Subcutaneous adipose tissue (tissue), 4 donors: ENCODE results near the gene C16orf92. TPM values are rescaled to one million over a fixed set of nuclear protein-coding genes. Genes with fewer than 3 reads are reported as not detected.

Experiments used
- CTCF ChIP-seq: fragments of 450-650 bp; IDR thresholded peaks from one replicate; pipeline ENCODE4 v1.5.1; 2016; ENCODE audit warnings: low read depth, mild to moderate bottlenecking, control low read depth, antibody characterized with exemption, moderate library complexity
- total RNA-seq, 4 donors: library from RNA; depleted of rRNA; stranded (reverse); fragments of >200 nt; gene quantifications; one replicate each; pipeline ENCODE4 v1.1.0, GENCODE V29; 2016

C16orf92 gene
- total RNA-seq, 4 donors from 2014 or later = not detected

GRCh38 chr16:30065102-30065942 is 42.3 kb downstream of the C16orf92 start, which contains the start of gene ALDOA:
Gene ALDOA (plus strand): TSS chr16:30065760. CDS start chr16:30066898, 1,138 bp downstream.
- no peak for TF ChIP-seq CTCF

DNA sequence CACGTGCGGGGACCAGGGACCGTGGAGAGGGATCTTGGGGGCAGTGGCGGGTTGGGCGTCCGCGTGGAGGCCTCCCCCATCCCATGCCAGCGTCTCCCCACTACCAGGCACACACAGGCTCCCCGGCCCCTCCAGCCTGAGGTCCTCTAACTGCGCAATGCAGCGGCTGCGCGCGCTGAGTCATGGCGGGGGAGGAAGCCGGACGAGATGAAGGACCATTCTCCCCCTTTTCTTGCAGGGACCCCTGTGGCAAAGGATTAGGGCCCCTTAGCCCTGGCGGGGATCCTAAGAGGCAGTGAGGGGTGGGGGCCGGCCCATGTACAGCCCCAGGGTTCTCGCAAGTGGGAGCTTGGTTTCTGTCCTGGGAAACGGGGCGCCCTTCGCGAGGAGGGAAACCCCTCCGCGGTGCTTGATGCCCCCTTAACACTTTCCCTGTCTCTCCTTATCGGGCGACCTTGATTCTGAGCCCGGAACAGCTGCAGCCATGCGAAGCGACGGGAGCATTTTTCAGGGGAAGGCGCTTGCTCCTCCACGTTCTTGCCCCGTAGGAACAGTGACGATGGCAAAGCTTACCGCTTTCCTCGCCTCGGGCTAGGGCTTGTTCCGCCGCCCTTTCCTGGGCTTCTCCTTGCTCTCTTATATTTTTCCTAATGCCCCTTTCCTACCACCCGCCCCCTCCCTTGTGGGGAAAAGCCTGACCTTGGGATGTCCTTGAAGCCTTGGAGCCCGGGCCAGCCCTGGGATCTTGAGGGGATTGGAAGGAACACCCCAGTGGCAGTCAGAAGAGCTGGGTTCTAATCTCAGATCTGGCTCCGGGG is 43.2 kb downstream of the C16orf92 start:
- TF ChIP-seq CTCF = no peak

DNA sequence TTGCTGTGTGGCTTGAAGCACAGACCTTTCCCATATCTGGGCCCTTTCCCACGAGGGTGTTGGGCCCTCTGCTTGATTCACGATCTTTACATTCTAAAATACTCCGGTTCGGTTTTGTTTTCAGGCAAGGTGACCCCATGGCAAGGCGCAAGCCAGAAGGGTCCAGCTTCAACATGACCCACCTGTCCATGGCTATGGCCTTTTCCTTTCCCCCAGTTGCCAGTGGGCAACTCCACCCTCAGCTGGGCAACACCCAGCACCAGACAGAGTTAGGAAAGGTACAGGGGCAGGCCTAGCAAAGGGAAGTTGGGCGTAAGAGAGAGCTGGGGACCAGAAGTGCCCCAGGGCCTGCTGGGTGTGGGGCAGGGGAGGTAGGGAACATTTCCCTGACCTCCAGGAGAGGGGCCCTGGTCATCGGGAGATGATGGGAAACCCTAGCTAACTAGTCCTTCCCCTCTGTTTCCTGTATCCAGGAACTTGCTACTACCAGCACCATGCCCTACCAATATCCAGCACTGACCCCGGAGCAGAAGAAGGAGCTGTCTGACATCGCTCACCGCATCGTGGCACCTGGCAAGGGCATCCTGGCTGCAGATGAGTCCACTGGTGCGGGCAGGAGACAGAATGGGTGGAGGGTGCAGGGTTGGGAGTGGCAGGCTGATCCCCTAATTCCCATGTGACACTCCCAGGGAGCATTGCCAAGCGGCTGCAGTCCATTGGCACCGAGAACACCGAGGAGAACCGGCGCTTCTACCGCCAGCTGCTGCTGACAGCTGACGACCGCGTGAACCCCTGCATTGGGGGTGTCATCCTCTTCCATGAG is 44.0 kb downstream of the C16orf92 start:
- TF ChIP-seq CTCF = no peak

- no peak for TF ChIP-seq CTCF
Observed at GRCh38 chr16:30067584-30067916, 44.6 kb downstream of the C16orf92 start.

- TF ChIP-seq CTCF = no peak
Observed at GRCh38 chr16:30068333-30068732, 45.3 kb downstream of the C16orf92 start.

DNA sequence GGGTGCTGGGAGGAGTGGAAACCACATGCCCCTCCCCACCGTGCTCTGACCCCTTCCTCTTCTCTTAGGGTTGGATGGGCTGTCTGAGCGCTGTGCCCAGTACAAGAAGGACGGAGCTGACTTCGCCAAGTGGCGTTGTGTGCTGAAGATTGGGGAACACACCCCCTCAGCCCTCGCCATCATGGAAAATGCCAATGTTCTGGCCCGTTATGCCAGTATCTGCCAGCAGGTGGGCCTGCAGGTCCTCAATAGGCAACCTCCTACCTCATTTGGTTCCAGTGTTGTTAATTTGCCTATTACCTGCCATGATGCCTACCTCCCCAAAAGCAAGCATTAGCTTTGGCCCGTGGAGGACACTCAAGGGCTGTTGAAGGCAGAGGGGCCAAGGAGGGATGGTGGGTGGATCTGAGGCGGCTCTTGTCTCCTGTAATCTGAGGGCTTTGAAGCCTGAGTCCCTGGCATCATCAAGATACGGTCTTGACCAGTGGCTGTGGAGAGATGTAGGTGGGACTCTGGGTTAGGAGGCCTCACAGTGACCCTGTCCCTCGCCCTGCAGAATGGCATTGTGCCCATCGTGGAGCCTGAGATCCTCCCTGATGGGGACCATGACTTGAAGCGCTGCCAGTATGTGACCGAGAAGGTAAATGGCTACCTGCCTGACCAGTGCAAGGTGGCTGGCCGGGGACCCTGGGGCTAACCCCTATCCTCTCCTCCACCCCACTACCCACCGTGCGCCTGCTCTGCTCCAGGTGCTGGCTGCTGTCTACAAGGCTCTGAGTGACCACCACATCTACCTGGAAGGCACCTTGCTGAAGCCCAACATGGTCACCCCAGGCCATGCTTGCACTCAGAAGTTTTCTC is 46.0 kb downstream of the C16orf92 start:
- TF ChIP-seq CTCF = no peak
